Smooth muscle cell (in vitro differentiated cells): Measurements from ENCODE around the gene UNC5B. TPM values are rescaled to one million over a fixed set of nuclear protein-coding genes. Genes with fewer than 3 reads are reported as not detected.

Source experiments
- DNase-seq: peaks from one replicate; lab custom pipeline; 2025; ENCODE audit not compliant: unreplicated experiment; lab: John Stamatoyannopoulos, UW
- H2AFZ ChIP-seq: fragments of 200-600 bp; sonication (generic); 2 replicates; pipeline ENCODE4 v1.6.0; 2016; ENCODE audit warnings: antibody characterized with exemption, low read depth, mild to moderate bottlenecking
- H3F3A ChIP-seq: fragments of 200-600 bp; sonication (generic); 2 replicates; pipeline ENCODE4 v1.6.0; 2017; ENCODE audit warnings: antibody characterized with exemption, low read depth
- H3K27ac ChIP-seq: fragments of 200-600 bp; sonication (generic); 2 replicates; pipeline ENCODE4 v1.5.1; 2016; ENCODE audit warnings: low read depth, mild to moderate bottlenecking
- H3K27me3 ChIP-seq: fragments of 200-600 bp; sonication (generic); 2 replicates; pipeline ENCODE4 v1.6.1; 2016; ENCODE audit warnings: low read depth, mild to moderate bottlenecking
- H3K36me3 ChIP-seq: fragments of 200-600 bp; sonication (generic); 2 replicates; pipeline ENCODE4 v1.5.1; 2016; ENCODE audit warnings: low read depth
- H3K4me1 ChIP-seq: fragments of 200-600 bp; sonication (generic); 2 replicates; pipeline ENCODE4 v1.5.1; 2016; ENCODE audit warnings: low read depth
- H3K4me2 ChIP-seq: fragments of 200-600 bp; sonication (generic); 2 replicates; pipeline ENCODE4 v1.6.0; 2016; ENCODE audit warnings: mild to moderate bottlenecking
- H3K4me3 ChIP-seq: fragments of 200-600 bp; sonication (generic); 2 replicates; pipeline ENCODE4 v1.5.1; 2016; ENCODE audit warnings: mild to moderate bottlenecking
- H3K79me2 ChIP-seq: fragments of 200-600 bp; sonication (generic); 2 replicates; pipeline ENCODE4 v1.6.0; 2016; ENCODE audit warnings: low read depth, mild to moderate bottlenecking
- H3K9ac ChIP-seq: fragments of 200-600 bp; sonication (generic); 2 replicates; pipeline ENCODE4 v1.6.0; 2016; ENCODE audit warnings: low read depth
- H3K9me3 ChIP-seq: fragments of 200-600 bp; sonication (generic); replicated peaks from 2 replicates; pipeline ENCODE4 v1.5.1; 2016; ENCODE audit warnings: low read depth
- H4K20me1 ChIP-seq: fragments of 200-600 bp; sonication (generic); 2 replicates; pipeline ENCODE4 v1.6.0; 2016; ENCODE audit warnings: low read depth
- CTCF ChIP-seq: fragments of 200-600 bp; sonication (generic); IDR thresholded peaks from 2 replicates; pipeline ENCODE4 v1.5.1; 2017; ENCODE audit warnings: borderline replicate concordance, mild to moderate bottlenecking, antibody characterized with exemption; ENCODE audit not compliant: insufficient read depth, poor library complexity, severe bottlenecking
- WGBS: methylation state at CpG from one replicate; pipeline ENCODE4 v1.1.7; 2016; ENCODE audit warnings: low lambda C conversion rate; 5-methylcytosine and 5-hydroxymethylcytosine counted together
- polyA plus RNA-seq: library from polyadenylated mRNA; unstranded; fragments of >200 nt; fragmentation: Nextera tagmentation; extraction: Ambion mirVana; gene quantifications from 2 replicates; pipeline ENCODE4 v1.2.1, GENCODE V29; 2016
- total RNA-seq: library from RNA; depleted of rRNA; stranded (reverse); fragments of >200 nt; gene quantifications from 2 replicates; pipeline ENCODE4 v1.2.3, GENCODE V29; 2014

The UNC5B gene
- total and polyA plus RNA-seq, 2 experiments from 2014 or later = 89.6 to 142 TPM

GRCh38 chr10:71276873-71277272 is 64.5 kb downstream of the UNC5B start:
- no peak overlapping the region for H3K4me3 ChIP-seq
- H3K4me2 ChIP-seq = no peak overlapping the region
- TF ChIP-seq CTCF = no peak
- H4K20me1 ChIP-seq = peaks cover 100% of the 10 kb centered on the region
- no peak overlapping the region for H3K27ac ChIP-seq
- no peaks in the 10 kb centered on the region for H3K36me3 ChIP-seq
- H3K79me2 ChIP-seq = peaks cover 99% of the 10 kb centered on the region
- H3K4me1 ChIP-seq = peaks cover 9% of the 10 kb centered on the region
- DNase-seq = no peak
- no peaks in the 10 kb centered on the region for H3K27me3 ChIP-seq
- H3F3A ChIP-seq = peaks cover 4% of the 10 kb centered on the region
- H3K9me3 ChIP-seq = no peaks in the 10 kb centered on the region
- H2AFZ ChIP-seq = no peak overlapping the region
- H3K9ac ChIP-seq = no peak overlapping the region
- WGBS = 84% methylated on average over 9 of the region's 9 CpGs

- H3K27me3 ChIP-seq = no peaks in the 10 kb centered on the region
- H3K79me2 ChIP-seq = peaks cover 98% of the 10 kb centered on the region
- no peak overlapping the region for H3K4me3 ChIP-seq
Measured at GRCh38 chr10:71277914-71278665, 65.7 kb downstream of the UNC5B start.

GRCh38 chr10:71278691-71279588 is 66.6 kb downstream of the UNC5B start:
- no peak overlapping the region for H2AFZ ChIP-seq
- peaks cover 9% of the 10 kb centered on the region for H3K4me1 ChIP-seq
- H3K79me2 ChIP-seq = peaks cover 98% of the 10 kb centered on the region
- no peaks in the 10 kb centered on the region for H3K36me3 ChIP-seq
- H4K20me1 ChIP-seq = peaks cover 100% of the 10 kb centered on the region
- H3F3A ChIP-seq = no peaks in the 10 kb centered on the region
- no peak overlapping the region for H3K27ac ChIP-seq
- no peak overlapping the region for H3K4me2 ChIP-seq
- no peak overlapping the region for H3K4me3 ChIP-seq
- 80% methylated on average over 18 of the region's 19 CpGs for whole genome bisulfite sequencing
- no peaks in the 10 kb centered on the region for H3K9me3 ChIP-seq
- TF ChIP-seq CTCF = no peak
- no peak for DNase-seq
- no peak overlapping the region for H3K9ac ChIP-seq
- no peaks in the 10 kb centered on the region for H3K27me3 ChIP-seq

More at GRCh38 chr10:71277914-71278665, 65.7 kb downstream of the UNC5B start:
- H3K36me3 ChIP-seq = no peaks in the 10 kb centered on the region
- no peaks in the 10 kb centered on the region for H3F3A ChIP-seq
- H3K27ac ChIP-seq = no peak overlapping the region
- peaks cover 100% of the 10 kb centered on the region for H4K20me1 ChIP-seq
- no peak for TF ChIP-seq CTCF
- H3K4me1 ChIP-seq = peaks cover 9% of the 10 kb centered on the region
- H3K4me2 ChIP-seq = no peak overlapping the region
- no peaks in the 10 kb centered on the region for H3K9me3 ChIP-seq
- 88% methylated on average over 11 of the region's 11 CpGs for WGBS
- no peak overlapping the region for H2AFZ ChIP-seq
- DNase-seq = no peak
- H3K9ac ChIP-seq = no peak overlapping the region
